Measurements from ENCODE around the gene OR51L1.
"Not testable (repeated sequence)": the region's sequence is repeated elsewhere in the genome, so short reads cannot be mapped to it uniquely, and the experiment has no call there.

OR51L1 gene, protein sequence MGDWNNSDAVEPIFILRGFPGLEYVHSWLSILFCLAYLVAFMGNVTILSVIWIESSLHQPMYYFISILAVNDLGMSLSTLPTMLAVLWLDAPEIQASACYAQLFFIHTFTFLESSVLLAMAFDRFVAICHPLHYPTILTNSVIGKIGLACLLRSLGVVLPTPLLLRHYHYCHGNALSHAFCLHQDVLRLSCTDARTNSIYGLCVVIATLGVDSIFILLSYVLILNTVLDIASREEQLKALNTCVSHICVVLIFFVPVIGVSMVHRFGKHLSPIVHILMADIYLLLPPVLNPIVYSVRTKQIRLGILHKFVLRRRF

GRCh38 chr11:4994551-4994950 lies at the start of gene OR51L1:
Gene OR51L1 (plus strand): TSS chr11:4994851. CDS start chr11:4998983, 4,132 bp downstream.
- no peak for DNase-seq (ENCODE audit: low read depth)

DNA sequence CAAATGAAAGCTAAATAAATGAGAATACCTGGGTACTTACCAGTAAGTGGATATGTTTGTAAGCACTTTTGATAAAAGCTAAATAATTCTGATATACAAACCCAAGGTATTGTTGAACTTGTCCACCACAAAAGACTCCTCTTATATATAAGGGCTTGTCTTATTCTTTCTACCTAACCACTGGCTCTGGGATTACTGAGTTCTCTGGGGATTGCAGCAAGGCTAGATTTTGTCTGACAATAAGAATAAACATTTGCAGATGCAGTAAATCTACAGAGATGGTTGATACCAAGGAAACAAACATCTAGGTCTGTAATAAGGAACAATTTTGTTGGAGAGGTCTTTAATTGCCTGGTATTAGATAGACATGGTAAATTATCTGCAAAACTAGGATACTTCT lies 47.1 kb upstream of the OR51L1 start, which contains the start of gene OR51A4:
Gene OR51A4, minus strand, starts transcription at position 101 of the 400 bp plus-strand sequence. CDS start 505 bp downstream, outside the sequence.
- DNase-seq (ENCODE audit: low read depth) = no peak

DNA sequence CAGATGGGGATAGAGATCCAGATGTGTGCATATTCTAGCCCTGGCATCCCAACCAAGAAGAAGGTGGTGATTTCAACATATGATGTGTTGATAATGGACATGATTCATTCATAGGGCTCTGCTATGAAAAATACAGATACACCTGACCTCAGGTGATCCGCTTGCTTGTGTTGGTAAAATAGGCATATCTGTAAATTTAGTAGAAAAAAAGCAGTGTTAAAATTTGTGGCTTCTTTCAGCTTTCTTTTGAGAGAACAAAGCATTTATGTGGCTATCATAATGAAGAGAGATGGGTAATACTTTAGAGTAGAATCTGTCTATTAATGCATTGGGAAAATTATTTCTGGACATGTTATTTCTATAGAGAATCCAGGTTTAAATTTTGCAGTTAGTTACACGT lies 39.0 kb upstream of the OR51L1 start, which contains the start of gene OR51A2:
Gene OR51A2, minus strand, starts transcription at position 101 of the 400 bp plus-strand sequence. Its CDS starts 0 bp downstream, at position 101.
- not testable (repeated sequence) for DNase-seq (ENCODE audit: low read depth)

- DNase-seq (ENCODE audit: low read depth) = no peak
These were observed 37.3 kb upstream of the OR51L1 start for GRCh38 chr11:4957396-4957795.

GRCh38 chr11:4960877-4961276 lies 33.8 kb upstream of the OR51L1 start:
- peak; percentile 4 for DNase-seq (ENCODE audit: low read depth)

DNA sequence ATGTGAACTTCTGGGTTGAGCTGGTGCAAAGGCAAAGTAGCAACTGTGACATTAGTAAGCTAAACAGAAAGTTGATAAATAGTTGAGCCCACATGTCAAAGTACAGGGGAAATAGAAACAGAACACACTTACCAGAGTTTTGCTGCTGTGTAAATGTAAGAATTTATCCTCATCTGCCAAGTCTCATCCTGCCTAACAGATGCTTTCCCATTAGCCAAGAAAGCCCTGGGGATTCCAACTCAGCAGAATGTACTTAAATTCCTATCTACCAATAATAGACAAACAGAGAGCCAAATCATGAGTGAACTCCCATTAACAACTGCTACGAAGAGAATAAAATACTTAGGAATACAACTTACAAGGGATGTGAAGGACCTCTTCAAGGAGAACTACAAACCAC lies 31.8 kb upstream of the OR51L1 start:
- DNase-seq (ENCODE audit: low read depth) = no peak

- no peak for DNase-seq (ENCODE audit: low read depth)
These were observed 19.2 kb upstream of the OR51L1 start for GRCh38 chr11:4975436-4975835.

DNA sequence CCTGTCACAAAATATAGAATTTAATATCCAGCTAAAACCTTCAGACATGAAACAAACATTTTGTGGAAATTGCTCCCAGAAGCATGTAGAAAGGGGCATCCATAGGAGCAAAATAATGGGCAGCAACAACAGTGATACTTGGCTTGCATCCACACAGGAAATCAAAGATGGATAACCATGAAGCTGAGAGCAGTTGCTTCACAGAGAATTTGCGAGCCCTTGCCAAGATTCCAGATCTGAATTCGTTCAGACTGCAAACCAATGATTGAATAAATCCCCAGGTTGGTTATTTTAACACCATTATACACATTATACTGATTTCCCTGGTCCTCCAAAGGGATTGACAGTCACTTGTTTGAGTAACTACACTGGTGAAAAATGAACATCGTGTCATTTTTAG lies 15.6 kb upstream of the OR51L1 start:
- DNase-seq (ENCODE audit: low read depth) = no peak

GRCh38 chr11:4982678-4983077 lies 12.0 kb upstream of the OR51L1 start:
- no peak for DNase-seq (ENCODE audit: low read depth)

GRCh38 chr11:4983841-4984240 lies 10.8 kb upstream of the OR51L1 start:
- DNase-seq (ENCODE audit: low read depth) = no peak

DNA sequence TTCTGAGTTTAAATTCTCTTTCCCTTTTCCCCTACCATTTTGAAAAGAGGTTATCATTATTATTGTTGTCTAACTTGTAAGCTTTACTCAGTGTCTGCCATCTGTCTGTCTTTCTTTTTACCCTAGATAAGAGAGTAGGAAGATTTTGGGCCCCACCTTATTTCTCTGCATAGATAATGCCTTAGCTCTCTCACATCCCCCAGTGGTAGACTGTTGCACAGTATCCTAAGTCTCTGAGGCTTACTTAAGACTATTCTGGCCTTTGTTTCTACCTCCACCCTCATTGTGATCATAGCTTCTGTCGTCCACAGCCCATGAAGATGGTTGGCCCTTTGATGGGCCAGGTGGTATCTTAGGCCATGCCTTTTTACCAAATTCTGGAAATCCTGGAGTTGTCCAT lies 3.6 kb upstream of the OR51L1 start:
- no peak for DNase-seq (ENCODE audit: low read depth)

- DNase-seq (ENCODE audit: low read depth) = peak; percentile 24
These were observed 10.0 kb downstream of the OR51L1 start for GRCh38 chr11:5004424-5005274.

- DNase-seq (ENCODE audit: low read depth) = no peak
These were observed 12.9 kb downstream of the OR51L1 start for GRCh38 chr11:5007561-5007960.

DNA sequence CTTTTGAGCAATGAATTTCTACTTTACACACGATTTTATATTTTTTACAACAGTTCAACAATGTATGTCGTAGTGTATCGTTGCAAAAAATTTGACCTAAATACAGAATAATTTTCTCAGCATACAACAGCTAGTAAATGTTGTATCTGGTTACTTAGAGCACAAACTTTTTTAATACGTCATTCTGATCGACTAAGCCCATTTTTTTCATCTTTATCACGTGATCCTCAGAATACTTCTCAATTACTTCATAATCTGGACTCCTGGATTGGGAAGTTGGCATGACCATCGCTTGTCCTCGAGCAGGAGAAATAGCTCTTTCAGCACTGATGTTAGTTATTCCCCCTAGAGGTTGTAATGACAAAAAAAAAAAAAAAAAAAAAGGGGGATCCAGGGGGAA lies 16.6 kb downstream of the OR51L1 start:
- DNase-seq (ENCODE audit: low read depth) = no peak

- DNase-seq (ENCODE audit: low read depth) = no peak
These were observed 18.4 kb downstream of the OR51L1 start for GRCh38 chr11:5013012-5013411.

GRCh38 chr11:5021996-5022395 lies 27.3 kb downstream of the OR51L1 start:
- no peak for DNase-seq (ENCODE audit: low read depth)

- DNase-seq (ENCODE audit: low read depth) = no peak
These were observed 42.0 kb downstream of the OR51L1 start for GRCh38 chr11:5036669-5037068.

DNA sequence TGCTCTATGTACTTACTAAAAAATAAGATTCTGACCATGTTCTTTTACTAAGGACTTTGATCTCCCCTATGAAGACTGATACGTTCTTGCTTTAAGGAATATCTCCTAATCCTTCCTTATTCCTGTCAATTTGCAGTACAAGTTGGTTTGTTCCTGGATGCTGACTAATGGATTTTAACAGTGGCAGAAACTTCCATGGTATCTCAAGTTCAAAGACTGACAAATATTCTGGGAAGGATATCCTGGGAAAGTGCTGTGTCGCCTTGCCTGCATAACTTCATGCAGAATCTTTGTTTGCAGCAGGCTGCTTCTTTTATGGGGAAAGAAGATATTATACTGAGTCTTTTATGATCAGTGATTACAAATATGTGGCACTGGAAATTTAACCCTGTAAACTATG lies 43.3 kb downstream of the OR51L1 start:
- DNase-seq (ENCODE audit: low read depth) = no peak

GRCh38 chr11:5038341-5038740 lies 43.7 kb downstream of the OR51L1 start:
- DNase-seq (ENCODE audit: low read depth) = no peak

GRCh38 chr11:5040876-5041275 lies 46.2 kb downstream of the OR51L1 start:
- no peak for DNase-seq (ENCODE audit: low read depth)

GRCh38 chr11:5042091-5042490 lies 47.4 kb downstream of the OR51L1 start:
- peak; percentile 68 for DNase-seq (ENCODE audit: low read depth)

GRCh38 chr11:5043380-5043779 lies 48.7 kb downstream of the OR51L1 start:
- DNase-seq (ENCODE audit: low read depth) = peak; percentile 83

DNA sequence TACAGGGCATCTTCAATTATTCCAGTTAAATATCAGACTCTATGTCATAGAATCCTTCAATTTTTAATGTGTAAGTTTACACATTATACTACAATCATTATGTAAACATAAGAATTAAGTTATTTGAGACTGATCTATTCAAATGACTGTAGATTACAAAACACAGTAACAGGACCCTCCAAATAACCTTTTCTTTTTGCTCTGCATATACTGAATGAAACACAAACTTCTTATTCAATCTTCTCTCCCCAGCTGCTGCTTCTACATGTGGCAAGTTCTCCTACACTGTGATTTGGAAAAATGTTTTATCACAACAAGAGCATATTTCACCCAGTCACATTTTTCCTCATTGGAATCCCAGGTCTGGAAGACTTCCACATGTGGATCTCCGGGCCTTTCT lies 51.6 kb downstream of the OR51L1 start, which contains the start of gene OR52J3:
Gene OR52J3, plus strand, starts transcription at position 301 of the 400 bp plus-strand sequence. Its CDS starts 0 bp downstream, at position 301.
- DNase-seq (ENCODE audit: low read depth) = no peak

All from HS-5 (cell line).